H1 (cell line): ENCODE data around the gene UBE4A. TPM values are rescaled to one million over a fixed set of nuclear protein-coding genes. Genes with fewer than 3 reads are reported as not detected.

ENCODE experiments used
- BACH1 ChIP-seq: IDR thresholded peaks from 2 replicates; pipeline ENCODE4 v1.6.1; 2012; ENCODE audit warnings: low read length, improper control_type of control experiment
- KDM1A ChIP-seq: fragments of 200-600, 300-600 bp; sonication (generic); IDR thresholded peaks from 2 replicates; pipeline ENCODE4 v1.7.1; 2016; ENCODE audit warnings: mild to moderate bottlenecking, low read length, borderline replicate concordance
- RXRA ChIP-seq: IDR thresholded peaks from 2 replicates; pipeline ENCODE4 v1.6.1; 2011; ENCODE audit warnings: low read depth, mild to moderate bottlenecking, low read length, moderate library complexity; ENCODE audit not compliant: insufficient read depth
- SAP30 ChIP-seq: fragments of 300-600 bp; sonication (generic); IDR thresholded peaks from 2 replicates; pipeline ENCODE4 v1.7.1; 2012; ENCODE audit warnings: low read length, moderate library complexity, mild to moderate bottlenecking, inconsistent platforms; ENCODE audit not compliant: insufficient read depth, insufficient replicate concordance
- SIRT6 ChIP-seq: IDR thresholded peaks from one replicate; pipeline ENCODE4 v1.7.1; 2012; ENCODE audit warnings: low read length, inconsistent platforms
- TAF7 ChIP-seq: optimal IDR thresholded peaks from 2 replicates; pipeline ENCODE3; 2011; ENCODE audit warnings: low read depth, mild to moderate bottlenecking, inconsistent platforms, low read length, moderate library complexity, borderline replicate concordance
- YY1 ChIP-seq: IDR thresholded peaks from 2 replicates; pipeline ENCODE4 v1.6.1; 2011; ENCODE audit warnings: low read depth, mild to moderate bottlenecking, low read length
- polyA plus RNA-seq, 7 experiments: library from polyadenylated mRNA; depleted of rRNA in 3 of 7; stranded (reverse) in 5 of 7; unstranded in 2 of 7; fragments of >200 nt in 5 of 7; fragments of 200-250 nt in 2 of 7; gene quantifications; 1 replicate in 5 of 7; 2 replicates in 1 of 7; 4 replicates in 1 of 7; pipeline versions ENCODE4 v1.2.1 to v1.2.3, GENCODE V29; 2011 to 2013; ENCODE audit warnings: missing spikeins in 2 of 7, mixed read lengths in 2 of 7
- total RNA-seq: library from RNA; stranded (reverse); fragmentation: NEBNext Ultra II Directional; extraction: Animal tissue kit (Norgen Biotek cat#: 25700); gene quantifications from 2 replicates; pipeline ENCODE4 v1.2.1, GENCODE V29; 2021

Gene UBE4A
- total and polyA plus RNA-seq, 2 of the 8 experiments (the other 6 are each of a cell fraction or from before 2014, with no cell fraction given) = 11.3 to 34.5 TPM

- no peak for TF ChIP-seq BACH1
- no peak for TF ChIP-seq TAF7
- peak; percentile 32 for TF ChIP-seq SAP30
- no peak for TF ChIP-seq SIRT6
- TF ChIP-seq RXRA = no peak
- 0 out of 2 replicates have a peak, but pooled peaks have one; percentile 19 for TF ChIP-seq YY1
- TF ChIP-seq KDM1A = peak; percentile 52; the same call in 1 of the 2 replicates
These were observed at the start of gene UBE4A (continued) for GRCh38 chr11:118359295-118359958.
